SW 1271 (cell line): Measurements from ENCODE around the gene TRPM2.
"Not testable (repeated sequence)": the region's sequence is repeated elsewhere in the genome, so short reads cannot be mapped to it uniquely, and the experiment has no call there.

Experiments
- DNase-seq, 2 experiments: peaks; one replicate each; lab custom pipeline; 2025; lab: John Stamatoyannopoulos, UW

Gene TRPM2

GRCh38 chr21:44354775-44355771, 1.7 kb downstream of the TRPM2 start:
- no peak for DNase-seq

- DNase-seq: no peak
Measured at GRCh38 chr21:44356160-44356559, 2.7 kb downstream of the TRPM2 start.

- no peak for DNase-seq
Measured at GRCh38 chr21:44356636-44357035, 3.2 kb downstream of the TRPM2 start.

DNA sequence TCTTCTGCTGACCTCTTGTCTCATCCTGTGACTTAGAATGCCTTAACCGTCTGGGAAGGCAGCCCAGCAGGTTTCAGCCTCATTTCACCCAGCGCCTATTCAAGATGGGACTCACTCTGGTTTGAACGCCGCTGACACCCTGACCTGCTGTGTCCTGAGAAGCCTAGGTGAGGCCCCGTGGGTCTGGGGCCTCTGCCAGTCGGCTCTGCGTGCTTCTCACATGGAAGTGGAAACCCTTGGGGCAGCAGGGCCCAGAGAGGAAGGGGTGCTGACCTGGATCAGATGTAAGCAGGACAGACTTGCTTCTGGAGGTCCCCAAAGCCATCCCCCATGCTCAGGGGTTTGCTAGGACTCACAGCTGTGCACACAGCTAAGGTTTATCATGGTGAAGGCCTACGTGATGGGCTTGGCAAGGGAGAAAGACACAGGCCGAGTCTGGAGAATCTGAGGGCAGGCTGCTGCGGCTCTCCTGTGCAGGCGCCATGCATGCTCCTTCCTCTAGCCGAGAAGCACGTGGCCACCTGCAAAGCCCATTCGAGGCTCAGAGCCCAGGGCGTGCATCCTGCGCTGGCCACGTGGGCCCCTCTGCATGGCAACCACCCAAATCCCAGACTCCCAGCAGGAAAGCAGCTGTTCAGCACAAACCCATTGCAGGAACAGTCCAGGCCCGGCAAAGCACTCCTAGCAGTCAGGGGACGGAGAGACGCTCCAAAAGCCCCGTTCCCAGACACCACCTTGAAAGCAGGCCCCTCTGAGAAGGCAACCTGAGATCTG, 3.8 kb downstream of the TRPM2 start:
- no peak for DNase-seq

- no peak for DNase-seq
Measured at GRCh38 chr21:44359396-44359795, 6.0 kb downstream of the TRPM2 start.

DNA sequence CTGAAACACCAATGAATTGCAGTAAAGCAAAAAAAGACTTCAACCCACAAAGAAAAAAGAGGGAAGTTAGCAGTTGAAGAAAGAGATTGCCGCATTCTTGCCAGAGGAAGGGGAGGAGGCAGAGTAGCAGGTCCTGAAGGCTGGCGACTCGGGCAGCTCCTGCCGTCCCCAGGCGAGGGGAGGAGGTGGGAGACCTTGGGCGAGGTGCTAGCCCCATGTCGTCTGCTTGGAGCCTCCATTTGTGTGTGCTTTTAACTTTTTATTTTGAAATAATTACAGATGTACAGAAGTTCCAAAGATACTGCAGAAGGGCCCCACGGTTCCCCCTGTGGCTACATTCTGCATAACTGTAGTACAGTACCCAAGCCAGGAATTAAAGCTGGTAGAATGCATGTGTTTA, 6.7 kb downstream of the TRPM2 start:
- DNase-seq: no peak

GRCh38 chr21:44361903-44362302, 8.5 kb downstream of the TRPM2 start:
- not testable (repeated sequence) for DNase-seq

DNA sequence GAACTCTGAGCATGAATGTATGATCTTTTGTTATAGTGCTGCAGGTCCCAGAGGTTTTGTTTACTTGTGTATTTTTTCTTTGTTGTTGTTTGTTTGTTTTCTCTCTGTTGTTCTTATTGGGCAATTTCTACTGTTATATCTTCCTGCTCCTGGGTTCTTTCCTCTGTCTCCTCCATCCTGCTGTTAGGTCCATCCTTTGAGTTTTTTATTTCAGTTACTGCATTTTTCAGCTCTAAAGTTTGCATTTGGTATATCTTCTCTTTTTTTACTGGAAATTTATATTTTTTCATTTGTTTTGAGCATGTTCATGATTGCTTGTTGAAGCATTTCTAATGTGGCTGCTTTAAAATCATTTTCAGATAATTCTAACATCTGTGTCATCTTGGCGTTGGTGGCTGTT, 9.9 kb downstream of the TRPM2 start:
- DNase-seq: no peak

GRCh38 chr21:44364151-44365053, 11.0 kb downstream of the TRPM2 start:
- DNase-seq: no peak

- DNase-seq: no peak
Measured at GRCh38 chr21:44365251-44365966, 12.0 kb downstream of the TRPM2 start.

GRCh38 chr21:44365967-44366585, 12.7 kb downstream of the TRPM2 start:
- no peak for DNase-seq

DNA sequence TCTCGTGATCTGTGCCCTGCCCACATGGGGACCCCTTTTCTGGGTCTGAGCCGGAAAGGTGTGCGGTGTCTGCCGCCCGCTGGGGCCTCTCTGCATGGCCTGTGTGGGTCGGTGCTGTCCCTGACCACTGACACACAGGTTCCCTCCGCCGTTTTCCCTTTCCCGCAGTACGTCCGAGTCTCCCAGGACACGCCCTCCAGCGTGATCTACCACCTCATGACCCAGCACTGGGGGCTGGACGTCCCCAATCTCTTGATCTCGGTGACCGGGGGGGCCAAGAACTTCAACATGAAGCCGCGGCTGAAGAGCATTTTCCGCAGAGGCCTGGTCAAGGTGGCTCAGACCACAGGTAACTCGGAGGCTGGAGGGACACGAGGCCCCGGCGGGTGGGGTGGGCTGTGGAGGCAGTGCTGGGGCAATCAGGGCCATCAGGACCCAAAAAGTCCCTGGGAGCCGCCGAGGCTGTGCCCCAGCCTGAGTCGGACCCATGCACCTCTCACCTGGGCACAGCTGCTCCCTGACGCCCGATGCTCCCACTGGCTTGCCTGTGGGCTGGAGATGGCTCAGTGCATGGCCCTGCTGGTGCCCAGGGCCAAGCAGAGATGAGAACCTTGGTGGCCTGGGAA, 13.3 kb downstream of the TRPM2 start:
- no peak for DNase-seq

DNA sequence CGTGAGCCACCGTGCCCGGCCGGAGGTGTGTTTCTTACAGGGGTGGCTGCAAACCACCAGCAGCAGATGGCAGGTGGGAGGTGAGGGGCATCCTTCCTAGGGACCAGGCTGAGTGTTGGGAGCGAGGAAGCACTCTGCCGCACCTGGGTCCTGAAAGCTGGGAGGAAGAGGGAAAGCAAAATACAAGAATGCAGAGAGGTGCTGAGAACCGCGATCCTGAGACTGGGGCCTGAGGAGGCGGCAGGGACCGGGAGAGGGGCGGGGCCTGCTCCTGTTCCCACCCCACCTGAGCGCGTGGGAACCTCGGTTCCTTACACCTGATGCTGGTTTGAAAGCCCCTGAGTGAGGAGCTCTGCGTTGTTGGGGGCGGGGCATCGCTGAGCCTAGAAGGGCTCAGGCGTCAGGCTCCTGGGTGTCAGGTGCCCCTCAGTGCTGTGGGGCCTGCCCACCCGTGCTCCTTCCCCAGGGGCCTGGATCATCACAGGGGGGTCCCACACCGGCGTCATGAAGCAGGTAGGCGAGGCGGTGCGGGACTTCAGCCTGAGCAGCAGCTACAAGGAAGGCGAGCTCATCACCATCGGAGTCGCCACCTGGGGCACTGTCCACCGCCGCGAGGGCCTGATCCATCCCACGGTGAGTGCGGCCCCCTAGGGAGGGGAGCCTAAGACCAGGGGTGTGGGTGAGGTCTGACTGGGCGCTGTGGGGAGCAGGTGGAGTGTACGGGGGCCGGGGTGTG, 15.5 kb downstream of the TRPM2 start:
- no peak for DNase-seq

GRCh38 chr21:44370027-44370735, 16.8 kb downstream of the TRPM2 start:
- no peak for DNase-seq

GRCh38 chr21:44370786-44371410, 17.5 kb downstream of the TRPM2 start:
- DNase-seq: no peak

DNA sequence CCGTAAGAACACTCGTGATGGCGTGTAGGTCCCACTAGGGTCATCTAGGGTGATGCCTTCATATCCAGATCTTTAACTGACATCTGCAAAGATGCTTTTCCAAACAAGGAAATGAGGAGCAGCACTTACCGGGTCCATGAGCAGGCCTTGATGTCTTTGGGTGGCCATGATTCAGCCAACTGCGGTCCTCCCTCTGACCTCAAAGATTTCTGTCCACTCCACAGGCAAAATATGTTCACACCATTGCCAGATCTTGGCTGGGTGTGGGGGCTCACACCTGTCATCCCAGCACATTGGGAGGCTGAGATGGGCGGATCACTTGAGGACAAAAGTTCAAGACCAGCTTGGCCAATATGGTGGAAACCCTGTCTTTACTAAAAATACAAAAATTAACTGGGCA, 18.2 kb downstream of the TRPM2 start:
- DNase-seq: no peak

GRCh38 chr21:44372616-44373015, 19.2 kb downstream of the TRPM2 start:
- DNase-seq: no peak

GRCh38 chr21:44374601-44375280, 21.3 kb downstream of the TRPM2 start:
- DNase-seq: no peak
